Neutrophil (primary cell): ENCODE results near the gene SMLR1.
"Not testable (repeated sequence)": the region's sequence is repeated elsewhere in the genome, so short reads cannot be mapped to it uniquely, and the experiment has no call there.

Experiments
- H3K27ac ChIP-seq: fragments of 200-600 bp; sonication (generic); 2 replicates; pipeline ENCODE4 v1.5.1; 2016; ENCODE audit warnings: mild to moderate bottlenecking, moderate library complexity
- H3K27me3 ChIP-seq: fragments of 200-600 bp; sonication (generic); 2 replicates; pipeline ENCODE4 v1.6.0; 2016; ENCODE audit warnings: mild to moderate bottlenecking
- H3K36me3 ChIP-seq: fragments of 200-600 bp; sonication (generic); 2 replicates; pipeline ENCODE4 v1.5.1; 2017
- H3K4me1 ChIP-seq, 2 experiments: fragments of 200-600 bp in 1 of 2; sonication (generic) in 1 of 2; 1 replicate in 1 of 2; 2 replicates in 1 of 2; pipeline versions ENCODE4 v1.5.1 to v1.6.1; 2013 to 2016; ENCODE audit warnings: low read depth in 1 of 2, low read length in 1 of 2, mild to moderate bottlenecking in 1 of 2, moderate library complexity in 1 of 2; ENCODE audit not compliant: control insufficient read depth in 1 of 2, insufficient read depth in 1 of 2
- H3K4me3 ChIP-seq, 2 experiments: fragments of 200-600 bp in 1 of 2; sonication (generic) in 1 of 2; 1 replicate in 1 of 2; 2 replicates in 1 of 2; pipeline ENCODE4 v1.5.1; 2013 to 2016; ENCODE audit warnings: low read depth in 1 of 2, low read length in 1 of 2, mild to moderate bottlenecking in 1 of 2, moderate library complexity in 1 of 2
- H3K9me3 ChIP-seq: fragments of 200-600 bp; sonication (generic); 2 replicates; pipeline ENCODE4 v1.5.1; 2016
- CTCF ChIP-seq: fragments of 200-600 bp; sonication (generic); IDR thresholded peaks from 2 replicates; pipeline ENCODE4 v1.5.1; 2016; ENCODE audit warnings: antibody characterized with exemption

The SMLR1 gene

GRCh38 chr6:130796313-130796905 lies 30.8 kb upstream of the SMLR1 start:
- TF ChIP-seq CTCF = no peak

DNA sequence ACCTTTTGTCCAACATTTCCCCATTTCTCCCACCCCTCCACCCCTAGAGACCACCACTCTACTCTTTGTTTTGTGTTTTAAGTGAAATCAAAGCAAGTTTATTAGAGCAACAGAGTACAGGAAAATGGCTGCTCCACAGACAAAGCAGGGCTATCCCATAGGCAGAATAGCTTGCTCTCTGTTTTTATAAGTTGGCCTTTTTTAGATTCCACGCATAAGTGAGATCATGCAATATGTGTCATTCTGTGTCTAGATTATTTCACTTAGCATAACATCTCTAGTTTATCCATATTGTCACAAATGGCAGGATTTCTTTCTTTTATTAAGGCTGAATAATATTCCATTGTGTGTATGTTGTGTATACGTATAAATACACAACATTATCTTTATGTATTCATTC lies 30.1 kb upstream of the SMLR1 start:
- Histone ChIP-seq H3K9me3 (no peaks in the 10 kb centered on the region), H3K4me1 (no peaks in the 10 kb centered on the region), H3K27me3 (no peaks in the 10 kb centered on the region), H3K4me3 (no peak overlapping the region), H3K36me3 (no peaks in the 10 kb centered on the region), H3K27ac (no peak overlapping the region)
- no peak for TF ChIP-seq CTCF

More at GRCh38 chr6:130796313-130796905, 30.8 kb upstream of the SMLR1 start:
- H3K9me3 ChIP-seq = no peaks in the 10 kb centered on the region
- H3K4me3 ChIP-seq = no peak overlapping the region
- H3K36me3 ChIP-seq = no peaks in the 10 kb centered on the region
- H3K27me3 ChIP-seq = no peaks in the 10 kb centered on the region
- H3K4me1 ChIP-seq = no peaks in the 10 kb centered on the region
- no peak overlapping the region for H3K27ac ChIP-seq

GRCh38 chr6:130801368-130801767 lies 25.8 kb upstream of the SMLR1 start:
- not testable (repeated sequence) for H3K4me1 ChIP-seq, H3K4me3 ChIP-seq, H3K9me3 ChIP-seq, H3K27me3 ChIP-seq, H3K27ac ChIP-seq, H3K36me3 ChIP-seq

GRCh38 chr6:130810307-130811030 lies 16.7 kb upstream of the SMLR1 start:
- H3K4me3 ChIP-seq = no peak overlapping the region
- TF ChIP-seq CTCF = no peak
- H3K27me3 ChIP-seq = no peaks in the 10 kb centered on the region
- H3K27ac ChIP-seq = no peak overlapping the region
- no peaks in the 10 kb centered on the region for H3K4me1 ChIP-seq
- H3K36me3 ChIP-seq = no peaks in the 10 kb centered on the region
- no peaks in the 10 kb centered on the region for H3K9me3 ChIP-seq

DNA sequence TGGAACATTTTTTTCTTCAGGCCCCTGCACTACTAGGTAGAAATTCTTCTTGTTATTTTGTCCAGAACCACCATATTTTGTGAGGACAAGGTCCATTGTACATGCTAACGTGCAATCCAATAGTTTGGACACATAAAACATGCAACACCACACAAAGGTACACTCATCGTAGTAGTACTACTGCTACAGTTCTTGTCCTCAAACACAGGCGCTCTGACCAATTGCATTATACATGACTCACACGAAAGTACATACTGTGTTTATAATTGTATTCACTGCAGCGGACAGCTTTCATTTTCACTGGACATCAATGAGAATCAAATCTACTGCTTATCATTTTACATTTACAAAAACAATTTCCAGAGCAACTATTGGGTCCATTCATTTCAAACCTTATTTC lies 15.3 kb upstream of the SMLR1 start:
- Histone ChIP-seq H3K4me3 (no peak overlapping the region), H3K27ac (no peak overlapping the region), H3K9me3 (no peaks in the 10 kb centered on the region), H3K36me3 (no peaks in the 10 kb centered on the region), H3K27me3 (no peaks in the 10 kb centered on the region), H3K4me1 (no peaks in the 10 kb centered on the region)
- no peak for TF ChIP-seq CTCF

DNA sequence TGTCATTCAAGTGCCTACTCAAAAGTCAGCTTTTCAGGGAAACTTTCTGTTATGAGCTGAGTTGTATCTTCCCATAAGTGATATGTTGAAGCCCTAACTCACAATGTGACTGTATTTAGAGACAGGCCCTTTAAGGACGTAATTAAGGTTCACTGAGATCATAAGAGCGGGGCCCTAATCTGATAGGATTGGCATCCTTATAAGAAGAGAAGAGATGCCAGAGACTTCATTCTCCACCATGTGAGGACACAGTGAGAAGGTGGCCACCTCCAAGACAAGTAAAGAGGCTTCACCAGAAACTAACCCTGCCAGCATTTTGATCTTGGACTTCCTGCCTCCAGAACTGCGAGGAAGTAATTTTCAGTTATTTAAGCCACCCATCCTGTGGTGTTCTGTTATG lies 12.7 kb upstream of the SMLR1 start:
- no peaks in the 10 kb centered on the region for H3K9me3 ChIP-seq
- no peak overlapping the region for H3K27ac ChIP-seq
- no peaks in the 10 kb centered on the region for H3K36me3 ChIP-seq
- H3K27me3 ChIP-seq = no peaks in the 10 kb centered on the region
- no peak overlapping the region for H3K4me3 ChIP-seq
- TF ChIP-seq CTCF = no peak
- H3K4me1 ChIP-seq = no peaks in the 10 kb centered on the region
